Fibroblast of lung (primary cell): ENCODE measurements around the gene IL21R.

Experiments
- EZH2 ChIP-seq: IDR thresholded peaks from 2 replicates; pipeline ENCODE4 v1.5.1; 2012; ENCODE audit warnings: low read length, control low read depth, mild to moderate bottlenecking; ENCODE audit errors: missing control alignments
- TF ChIP-seq, protein P1 (sequence below), 2 donors: IDR thresholded peaks in 1 of 2; conservative IDR thresholded peaks in 1 of 2; 1 replicate in 1 of 2; 2 replicates in 1 of 2; pipeline ENCODE4 v1.5.1; 2011 to 2012; ENCODE audit warnings: low read length in 2 of 2, control low read depth in 1 of 2, inconsistent platforms in 1 of 2, low read depth in 1 of 2, mild to moderate bottlenecking in 1 of 2

DNA sequence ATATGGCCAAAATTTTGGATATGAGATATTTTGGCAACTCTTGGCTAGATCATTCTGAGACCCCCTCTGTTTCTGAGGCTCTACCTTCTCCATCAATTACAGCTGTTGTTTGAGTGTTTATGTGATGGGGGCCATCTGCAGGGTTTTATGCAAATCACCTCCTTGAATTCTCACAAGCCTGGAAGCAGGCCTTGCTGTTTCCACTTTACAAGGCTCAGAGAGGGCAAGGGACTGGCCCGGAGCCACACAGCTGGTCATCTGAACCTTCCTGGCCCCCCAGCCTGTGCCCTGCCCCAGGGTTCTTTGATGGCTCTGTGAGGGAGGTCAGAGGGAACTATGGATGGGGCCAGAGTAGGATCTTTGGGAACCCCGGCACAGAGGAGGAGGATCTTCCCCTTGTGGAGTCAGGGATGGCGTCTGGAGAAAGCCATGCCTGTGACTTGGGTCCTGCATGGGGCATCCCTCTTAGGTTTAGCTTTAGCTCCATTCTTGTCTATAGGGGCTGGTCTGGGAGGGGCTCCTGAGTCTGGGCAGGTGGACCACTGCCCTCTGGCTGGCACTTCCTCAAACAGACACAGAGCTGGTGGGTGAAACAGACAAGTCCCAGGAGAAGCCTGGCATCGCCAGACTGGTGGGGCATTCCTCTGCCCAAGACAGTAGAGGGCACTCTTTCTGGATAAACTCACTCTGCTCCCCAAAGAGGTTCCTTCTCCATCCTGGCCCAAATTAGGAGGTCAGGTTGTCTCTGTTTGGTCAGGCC is 26.2 kb downstream of the IL21R start:
- TF ChIP-seq, protein P1, sequence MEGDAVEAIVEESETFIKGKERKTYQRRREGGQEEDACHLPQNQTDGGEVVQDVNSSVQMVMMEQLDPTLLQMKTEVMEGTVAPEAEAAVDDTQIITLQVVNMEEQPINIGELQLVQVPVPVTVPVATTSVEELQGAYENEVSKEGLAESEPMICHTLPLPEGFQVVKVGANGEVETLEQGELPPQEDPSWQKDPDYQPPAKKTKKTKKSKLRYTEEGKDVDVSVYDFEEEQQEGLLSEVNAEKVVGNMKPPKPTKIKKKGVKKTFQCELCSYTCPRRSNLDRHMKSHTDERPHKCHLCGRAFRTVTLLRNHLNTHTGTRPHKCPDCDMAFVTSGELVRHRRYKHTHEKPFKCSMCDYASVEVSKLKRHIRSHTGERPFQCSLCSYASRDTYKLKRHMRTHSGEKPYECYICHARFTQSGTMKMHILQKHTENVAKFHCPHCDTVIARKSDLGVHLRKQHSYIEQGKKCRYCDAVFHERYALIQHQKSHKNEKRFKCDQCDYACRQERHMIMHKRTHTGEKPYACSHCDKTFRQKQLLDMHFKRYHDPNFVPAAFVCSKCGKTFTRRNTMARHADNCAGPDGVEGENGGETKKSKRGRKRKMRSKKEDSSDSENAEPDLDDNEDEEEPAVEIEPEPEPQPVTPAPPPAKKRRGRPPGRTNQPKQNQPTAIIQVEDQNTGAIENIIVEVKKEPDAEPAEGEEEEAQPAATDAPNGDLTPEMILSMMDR (conservative IDR thresholded peaks at IDR 0.05 in 1 of 2, IDR thresholded peaks at IDR 0.05 in 1 of 2; ENCODE audit: low read depth in 1 of 2, low read length in 2 of 2), result no peak
- no peak for TF ChIP-seq EZH2
